Right cardiac atrium (tissue), 5 donors: ENCODE measurements around the gene UGCG. TPM values are rescaled to one million over a fixed set of nuclear protein-coding genes. Genes with fewer than 3 reads are reported as not detected.
A peak's percentile ranks its signal among the peaks of the same experiment; 100 is the strongest.

Experiments used
- ATAC-seq, 2 donors: fragments of 200-7000 bp; cut with Tn5 transposase; one replicate each; pipeline versions ENCODE4 v1.8.0 to v1.9.1; 2020; ENCODE audit warnings: moderate library complexity in 2 of 2, mild to moderate bottlenecking in 1 of 2
- DNase-seq, 3 donors: peaks; one replicate each; pipeline ENCODE4 v3.0.0-alpha.2; 2020
- H3K27ac ChIP-seq: one replicate; pipeline ENCODE4 v1.5.1; 2013; ENCODE audit warnings: mild to moderate bottlenecking, low read length, control low read depth, moderate library complexity
- H3K27me3 ChIP-seq: one replicate; pipeline ENCODE4 v1.6.1; 2013; ENCODE audit not compliant: control insufficient read depth, insufficient read depth
- H3K4me1 ChIP-seq: one replicate; pipeline ENCODE4 v1.6.1; 2013; ENCODE audit warnings: low read length; ENCODE audit not compliant: control insufficient read depth, insufficient read depth
- H3K4me3 ChIP-seq: one replicate; pipeline ENCODE4 v1.5.1; 2013; ENCODE audit warnings: low read length, control low read depth
- H3K9me3 ChIP-seq: one replicate; pipeline ENCODE4 v1.6.1; 2013; ENCODE audit warnings: low read length; ENCODE audit not compliant: control insufficient read depth
- WGBS: extraction: QIAGEN DNeasy Blood & Tissue Kit; methylation state at CpG from one replicate; pipeline ENCODE4 v1.1.7; 2013; 5-methylcytosine and 5-hydroxymethylcytosine counted together
- intact Hi-C, 4 donors: fragments of 100-400 bp; cut with DNase I; formaldehyde crosslinking; loops; one replicate each; pipeline versions ENCODE4 v1.11.0 to v1.14.0; 2022 to 2023
- polyA plus RNA-seq: library from polyadenylated mRNA; stranded (reverse); fragments of 200-250 nt; gene quantifications from one replicate; pipeline ENCODE4 v1.2.3, GENCODE V29; 2013
- total RNA-seq, 4 donors: library from RNA; stranded (reverse); fragmentation: NEBNext Ultra II Directional; extraction: Animal tissue kit (Norgen Biotek cat#: 25700); gene quantifications; one replicate each; pipeline ENCODE4 v1.2.1, GENCODE V29; 2021
- donor health status: healthy with polysubstance abuse.
- donor health status: DM: no; HTN: yes; CAD: no.
- donor health status: DM: no; HTN: no; CAD: no.
- donor health status: DM: no; HTN: yes; CAD: no; lungs with severe emphysema.
- donor health status: DM: yes; HTN: yes; CAD: no.

Gene UGCG
- total and polyA plus RNA-seq, 5 donors = 7.1 to 13.1 (median 9.7) TPM

- ATAC-seq = no peak
- intact Hi-C loops = no loop called here
- whole genome bisulfite sequencing = 95% methylated on average over 15 of the region's 15 CpGs
These were observed 69.6 kb downstream of the UGCG start for GRCh38 chr9:111966124-111966723.

GRCh38 chr9:111966861-111967291 is 70.3 kb downstream of the UGCG start:
- ATAC-seq (peak; percentile 38 to 48), DNase-seq (no peak)
- 91% methylated on average over 1 of the region's 1 CpG for WGBS
- Histone ChIP-seq H3K4me1 (no peaks in the 10 kb centered on the region), H3K9me3 (no peaks in the 10 kb centered on the region), H3K4me3 (no peak overlapping the region), H3K27ac (no peak overlapping the region), H3K27me3 (no peaks in the 10 kb centered on the region)
- intact Hi-C loops = no loop called here

More at GRCh38 chr9:111966124-111966723, 69.6 kb downstream of the UGCG start:
- no peak overlapping the region for H3K4me3 ChIP-seq
- H3K4me1 ChIP-seq = no peaks in the 10 kb centered on the region
- no peaks in the 10 kb centered on the region for H3K9me3 ChIP-seq
- no peaks in the 10 kb centered on the region for H3K27me3 ChIP-seq
- DNase-seq = no peak
- no peak overlapping the region for H3K27ac ChIP-seq

GRCh38 chr9:111967621-111968020 is 71.0 kb downstream of the UGCG start:
- H3K9me3 ChIP-seq = no peaks in the 10 kb centered on the region
- 97% methylated on average over 3 of the region's 3 CpGs for WGBS
- H3K27me3 ChIP-seq = no peaks in the 10 kb centered on the region
- intact Hi-C loops = no loop called here
- DNase-seq = no peak
- H3K4me1 ChIP-seq = no peaks in the 10 kb centered on the region
- H3K4me3 ChIP-seq = no peak overlapping the region
- no peak overlapping the region for H3K27ac ChIP-seq
- ATAC-seq = no peak

GRCh38 chr9:111969061-111969460 is 72.4 kb downstream of the UGCG start:
- intact Hi-C loops = no loop called here
- Histone ChIP-seq H3K27ac (no peak overlapping the region), H3K27me3 (no peaks in the 10 kb centered on the region), H3K4me3 (no peak overlapping the region), H3K9me3 (no peaks in the 10 kb centered on the region), H3K4me1 (no peaks in the 10 kb centered on the region)
- 93% methylated on average over 5 of the region's 5 CpGs for WGBS
- ATAC-seq (no peak), DNase-seq (no peak)

GRCh38 chr9:111969622-111970021 is 73.0 kb downstream of the UGCG start:
- Histone ChIP-seq H3K27me3 (no peaks in the 10 kb centered on the region), H3K4me3 (no peak overlapping the region), H3K9me3 (no peaks in the 10 kb centered on the region), H3K4me1 (no peaks in the 10 kb centered on the region), H3K27ac (no peak overlapping the region)
- 66% methylated on average over 8 of the region's 8 CpGs for WGBS
- DNase-seq (no peak), ATAC-seq (no peak)
- intact Hi-C loops = no loop called here

- H3K4me1 ChIP-seq = no peaks in the 10 kb centered on the region
- H3K4me3 ChIP-seq = no peak overlapping the region
- no peaks in the 10 kb centered on the region for H3K9me3 ChIP-seq
- H3K27ac ChIP-seq = no peak overlapping the region
- no peak for ATAC-seq
- DNase-seq = no peak
- intact Hi-C loops = no loop called here
- WGBS = 94% methylated on average over 2 of the region's 2 CpGs
- H3K27me3 ChIP-seq = no peaks in the 10 kb centered on the region
These were observed 74.2 kb downstream of the UGCG start for GRCh38 chr9:111970827-111971226.

- Histone ChIP-seq H3K27me3 (no peaks in the 10 kb centered on the region), H3K4me3 (no peak overlapping the region), H3K27ac (no peak overlapping the region), H3K9me3 (no peaks in the 10 kb centered on the region), H3K4me1 (no peaks in the 10 kb centered on the region)
- DNase-seq = no peak
- ATAC-seq = peak in 1 of 2 donors; percentile 35
- WGBS = 76% methylated on average over 12 of the region's 12 CpGs
- intact Hi-C loops = no loop called here
These were observed 77.6 kb downstream of the UGCG start for GRCh38 chr9:111974092-111974681.

- Histone ChIP-seq H3K9me3 (no peaks in the 10 kb centered on the region), H3K4me1 (no peaks in the 10 kb centered on the region), H3K27me3 (no peaks in the 10 kb centered on the region), H3K27ac (no peak overlapping the region), H3K4me3 (no peak overlapping the region)
- intact Hi-C loops = no loop called here
- DNase-seq (no peak), ATAC-seq (peak in 1 of 2 donors; percentile 35)
- whole genome bisulfite sequencing = 80% methylated on average over 5 of the region's 5 CpGs
These were observed 79.1 kb downstream of the UGCG start for GRCh38 chr9:111975709-111976108.

GRCh38 chr9:111978616-111979015 is 82.0 kb downstream of the UGCG start:
- intact Hi-C loops = no loop called here
- H3K27me3 ChIP-seq = no peaks in the 10 kb centered on the region
- H3K4me1 ChIP-seq = no peaks in the 10 kb centered on the region
- H3K4me3 ChIP-seq = no peak overlapping the region
- H3K9me3 ChIP-seq = no peaks in the 10 kb centered on the region
- no peak for DNase-seq
- WGBS = 78% methylated on average over 4 of the region's 4 CpGs
- no peak for ATAC-seq
- no peak overlapping the region for H3K27ac ChIP-seq

- Histone ChIP-seq H3K4me3 (no peak overlapping the region), H3K9me3 (no peaks in the 10 kb centered on the region), H3K27me3 (no peaks in the 10 kb centered on the region), H3K27ac (no peak overlapping the region), H3K4me1 (no peaks in the 10 kb centered on the region)
- DNase-seq (no peak), ATAC-seq (no peak)
- 96% methylated on average over 3 of the region's 3 CpGs for WGBS
- intact Hi-C loops = no loop called here
These were observed 82.9 kb downstream of the UGCG start for GRCh38 chr9:111979561-111979960.

GRCh38 chr9:111980398-111980797 is 83.8 kb downstream of the UGCG start:
- ATAC-seq (no peak), DNase-seq (no peak)
- WGBS = 75% methylated on average over 4 of the region's 4 CpGs
- H3K4me1 ChIP-seq = no peaks in the 10 kb centered on the region
- H3K4me3 ChIP-seq = no peak overlapping the region
- no peaks in the 10 kb centered on the region for H3K27me3 ChIP-seq
- intact Hi-C loops = no loop called here
- no peaks in the 10 kb centered on the region for H3K9me3 ChIP-seq
- H3K27ac ChIP-seq = no peak overlapping the region
